Loucy (cell line): ENCODE measurements around the gene DYNC1LI1.

ENCODE experiments used
- H2AFZ ChIP-seq: fragments of 200-600 bp; sonication (generic); 2 replicates; pipeline ENCODE4 v1.6.0; 2016; ENCODE audit warnings: antibody characterized with exemption, mild to moderate bottlenecking, low read length, moderate library complexity
- H3F3A ChIP-seq: fragments of 200-600 bp; 2 replicates; pipeline ENCODE4 v1.6.0; 2016; ENCODE audit warnings: antibody characterized with exemption, low read depth, mild to moderate bottlenecking
- H3K27me3 ChIP-seq: fragments of 200-600 bp; sonication (generic); 2 replicates; pipeline ENCODE4 v1.6.1; 2014; ENCODE audit warnings: low read length, mild to moderate bottlenecking; ENCODE audit not compliant: insufficient read depth, poor library complexity, severe bottlenecking
- H3K36me3 ChIP-seq: fragments of 200-600 bp; sonication (generic); 2 replicates; pipeline ENCODE4 v1.6.1; 2016; ENCODE audit warnings: low read length; ENCODE audit not compliant: insufficient read depth
- H3K4me1 ChIP-seq: fragments of 200-600 bp; sonication (generic); 2 replicates; pipeline ENCODE4 v1.5.1; 2014; ENCODE audit warnings: low read length, mild to moderate bottlenecking; ENCODE audit not compliant: insufficient read depth, poor library complexity, severe bottlenecking
- H3K4me2 ChIP-seq: fragments of 200-600 bp; sonication (generic); 2 replicates; pipeline ENCODE4 v1.6.0; 2014; ENCODE audit warnings: antibody characterized with exemption, low read length, low read depth, mild to moderate bottlenecking; ENCODE audit not compliant: poor library complexity, severe bottlenecking
- H3K4me3 ChIP-seq: fragments of 200-600 bp; sonication (generic); 2 replicates; pipeline ENCODE4 v1.5.1; 2014; ENCODE audit warnings: low read length, mild to moderate bottlenecking, mixed read lengths; ENCODE audit not compliant: poor library complexity, severe bottlenecking
- H3K79me2 ChIP-seq: fragments of 200-600 bp; sonication (generic); 2 replicates; pipeline ENCODE4 v1.6.1; 2014; ENCODE audit warnings: low read length; ENCODE audit not compliant: insufficient read depth
- H3K9ac ChIP-seq: fragments of 200-600 bp; sonication (generic); 2 replicates; pipeline ENCODE4 v1.6.0; 2014; ENCODE audit warnings: mild to moderate bottlenecking, low read depth, low read length, moderate library complexity; ENCODE audit not compliant: poor library complexity, severe bottlenecking
- H3K9me2 ChIP-seq: fragments of 200-600 bp; sonication (generic); replicated peaks from 2 replicates; pipeline ENCODE4 v1.6.1; 2016; ENCODE audit warnings: low read depth, low read length, mixed read lengths
- H3K9me3 ChIP-seq: fragments of 200-600 bp; sonication (generic); 2 replicates; pipeline ENCODE4 v1.6.1; 2014; ENCODE audit warnings: mild to moderate bottlenecking, antibody characterized with exemption, low read length, low read depth; ENCODE audit not compliant: insufficient read depth
- H4K20me1 ChIP-seq: fragments of 200-600 bp; sonication (generic); 2 replicates; pipeline ENCODE4 v1.6.0; 2014; ENCODE audit warnings: antibody characterized with exemption, low read length, mild to moderate bottlenecking; ENCODE audit not compliant: insufficient read depth, poor library complexity, severe bottlenecking
- CTCF ChIP-seq: fragments of 200-600 bp; sonication (generic); conservative IDR thresholded peaks from 2 replicates; pipeline ENCODE4 v1.5.1; 2014; ENCODE audit warnings: mild to moderate bottlenecking, antibody characterized with exemption, low read length
- EZH2phosphoT487 ChIP-seq: fragments of 200-600 bp; IDR thresholded peaks from 2 replicates; pipeline ENCODE4 v1.6.1; 2018; ENCODE audit warnings: antibody characterized with exemption, mild to moderate bottlenecking, moderate library complexity, borderline replicate concordance

The DYNC1LI1 gene

GRCh38 chr3:32545305-32545704, 25.4 kb downstream of the DYNC1LI1 start:
- H2AFZ ChIP-seq = no peak overlapping the region
- no peak overlapping the region for H3K4me2 ChIP-seq
- H3K4me3 ChIP-seq = no peak overlapping the region
- H3K4me1 ChIP-seq = no peaks in the 10 kb centered on the region
- H3K9me2 ChIP-seq = no peaks in the 10 kb centered on the region
- H3K27me3 ChIP-seq = no peaks in the 10 kb centered on the region
- peaks cover 32% of the 10 kb centered on the region for H4K20me1 ChIP-seq
- no peaks in the 10 kb centered on the region for H3F3A ChIP-seq
- peaks cover 66% of the 10 kb centered on the region for H3K79me2 ChIP-seq
- H3K36me3 ChIP-seq = peaks cover 34% of the 10 kb centered on the region; the same call in 1 of the 2 replicates
- H3K9me3 ChIP-seq = no peaks in the 10 kb centered on the region
- TF ChIP-seq CTCF (no peak), EZH2phosphoT487 (no peak)
- H3K9ac ChIP-seq = no peak overlapping the region

GRCh38 chr3:32544894-32545293, 25.8 kb downstream of the DYNC1LI1 start:
- H2AFZ ChIP-seq = no peak overlapping the region
- H3F3A ChIP-seq = no peaks in the 10 kb centered on the region
- H3K9me2 ChIP-seq = no peaks in the 10 kb centered on the region
- peaks cover 34% of the 10 kb centered on the region; the same call in 1 of the 2 replicates for H3K36me3 ChIP-seq
- H3K4me2 ChIP-seq = no peak overlapping the region
- no peaks in the 10 kb centered on the region for H3K4me1 ChIP-seq
- H4K20me1 ChIP-seq = peaks cover 30% of the 10 kb centered on the region
- H3K9ac ChIP-seq = no peak overlapping the region
- peaks cover 62% of the 10 kb centered on the region for H3K79me2 ChIP-seq
- H3K9me3 ChIP-seq = no peaks in the 10 kb centered on the region
- no peaks in the 10 kb centered on the region for H3K27me3 ChIP-seq
- TF ChIP-seq CTCF (no peak), EZH2phosphoT487 (no peak)
- H3K4me3 ChIP-seq = no peak overlapping the region

- Histone ChIP-seq H3K27me3 (no peaks in the 10 kb centered on the region), H4K20me1 (peaks cover 20% of the 10 kb centered on the region), H3F3A (no peaks in the 10 kb centered on the region), H3K4me2 (no peak overlapping the region), H3K36me3 (peaks cover 42% of the 10 kb centered on the region), H3K79me2 (peaks cover 45% of the 10 kb centered on the region), H3K9ac (no peak overlapping the region), H2AFZ (no peak overlapping the region), H3K9me3 (no peaks in the 10 kb centered on the region), H3K4me1 (no peaks in the 10 kb centered on the region), H3K9me2 (no peaks in the 10 kb centered on the region), H3K4me3 (no peak overlapping the region)
- TF ChIP-seq EZH2phosphoT487 (no peak), CTCF (no peak)
Observed at GRCh38 chr3:32542807-32543206, 27.9 kb downstream of the DYNC1LI1 start.
